CD8-positive, alpha-beta memory T cell (primary cell): ENCODE measurements around the gene ALOX5AP. TPM values are rescaled to one million over a fixed set of nuclear protein-coding genes. Genes with fewer than 3 reads are reported as not detected.

ENCODE experiments used
- CTCF ChIA-PET: fragments of 350-600 bp; sonication (Branson Sonifier 250); formaldehyde crosslinking; loops from one replicate; lab custom pipeline; 2021; ENCODE audit warnings: antibody characterized with exemption; lab: Charles Lee
- POLR2A ChIA-PET: fragments of 350-600 bp; sonication (Branson Sonifier 250); formaldehyde crosslinking; loops from one replicate; lab custom pipeline; 2021; ENCODE audit warnings: antibody characterized with exemption; lab: Charles Lee
- DNase-seq, 5 donors: peaks; one replicate each; pipeline versions ENCODE4 v3.0.0 to v3.0.0-alpha.2; 2020 to 2022; ENCODE audit warnings: mixed read lengths in 1 of 5
- H3K27ac ChIP-seq: one replicate; pipeline ENCODE4 v1.7.0; 2013; ENCODE audit warnings: low read depth, mild to moderate bottlenecking, low read length, moderate library complexity
- H3K27me3 ChIP-seq: 2 replicates; pipeline ENCODE4 v1.7.0; 2013; ENCODE audit warnings: low read length, mild to moderate bottlenecking; ENCODE audit not compliant: insufficient read depth, poor library complexity, severe bottlenecking
- H3K36me3 ChIP-seq: 2 replicates; pipeline ENCODE4 v1.7.0; 2013; ENCODE audit warnings: mild to moderate bottlenecking, low read length, moderate library complexity; ENCODE audit not compliant: insufficient read depth
- H3K4me1 ChIP-seq: 2 replicates; pipeline ENCODE4 v1.7.0; 2013; ENCODE audit warnings: mild to moderate bottlenecking, low read length, moderate library complexity; ENCODE audit not compliant: insufficient read depth
- H3K4me3 ChIP-seq: 2 replicates; pipeline ENCODE4 v1.7.0; 2013; ENCODE audit warnings: mild to moderate bottlenecking, low read length
- H3K9me3 ChIP-seq: 2 replicates; pipeline ENCODE4 v1.7.0; 2013; ENCODE audit warnings: mild to moderate bottlenecking, low read length
- H3K27ac Mint-ChIP-seq, 8 donors: one replicate each; pipeline ENCODE4 v1.8.0; 2020 to 2021; ENCODE audit warnings: mixed read lengths in 8 of 8, mild to moderate bottlenecking in 6 of 8, inconsistent platforms in 3 of 8, moderate library complexity in 3 of 8
- H3K27me3 Mint-ChIP-seq, 2 donors: one replicate each; pipeline ENCODE4 v1.8.0; 2020 to 2021; ENCODE audit warnings: mixed read lengths in 2 of 2, mild to moderate bottlenecking in 1 of 2, moderate library complexity in 1 of 2
- H3K36me3 Mint-ChIP-seq, 3 donors: one replicate each; pipeline ENCODE4 v1.8.0; 2020 to 2021; ENCODE audit warnings: mixed read lengths in 3 of 3, inconsistent platforms in 1 of 3, mild to moderate bottlenecking in 1 of 3
- H3K4me1 Mint-ChIP-seq, 3 donors: one replicate each; pipeline ENCODE4 v1.8.0; 2020 to 2021; ENCODE audit warnings: mixed read lengths in 3 of 3, inconsistent platforms in 1 of 3, mild to moderate bottlenecking in 1 of 3
- H3K4me3 Mint-ChIP-seq, 7 donors: one replicate each; pipeline ENCODE4 v1.8.0; 2020 to 2021; ENCODE audit warnings: mixed read lengths in 7 of 7, mild to moderate bottlenecking in 6 of 7, moderate library complexity in 4 of 7, inconsistent platforms in 2 of 7
- H3K9me3 Mint-ChIP-seq, 5 donors: one replicate each; pipeline ENCODE4 v1.8.0; 2020 to 2022; ENCODE audit warnings: mixed read lengths in 5 of 5, mild to moderate bottlenecking in 3 of 5, moderate library complexity in 2 of 5, inconsistent platforms in 1 of 5
- polyA plus RNA-seq: library from polyadenylated mRNA; unstranded; fragments of 300-500 nt; fragmentation: Illumina TruSeq; gene quantifications from one replicate; pipeline ENCODE4 v1.2.3, GENCODE V29; 2021
- total RNA-seq, 2 experiments: library from RNA; stranded (reverse); gene quantifications; one replicate each; pipeline ENCODE4 v1.2.3, GENCODE V29; 2021

Gene ALOX5AP
- total and polyA plus RNA-seq, 3 experiments from 2014 or later, result 19.1 to 335 (median 21.7) TPM

- no peaks in the 10 kb centered on the region for H3K9me3 ChIP-seq
- no peak for DNase-seq
- no peaks in the 10 kb centered on the region for H3K27me3 ChIP-seq
- no peaks in the 10 kb centered on the region for H3K36me3 Mint-ChIP-seq
- peaks cover 0 to 4% of the 10 kb centered on the region in 2 donors for H3K27me3 Mint-ChIP-seq
- no peak overlapping the region for H3K4me3 ChIP-seq
- no peaks in the 10 kb centered on the region for H3K9me3 Mint-ChIP-seq
- H3K4me3 Mint-ChIP-seq, result peak overlapping the region in 5 of 7 donors; percentile 64 to 75 (median 65)
- no peak overlapping the region for H3K27ac ChIP-seq
- ChIA-PET CTCF (interaction anchor here (0.9 to 2.6 kb wide), 8 partner anchors 8 to 671 kb away, joined by 3 to 17 read pairs (median 6); no protein-coding TSS in a partner anchor), POLR2A (no interaction called here)
- peaks cover 8 to 20% (median 13%) of the 10 kb centered on the region in 3 donors for H3K4me1 Mint-ChIP-seq
- H3K27ac Mint-ChIP-seq, result peak overlapping the region in 1 of 8 donors; percentile 56
- H3K36me3 ChIP-seq, result no peaks in the 10 kb centered on the region
- H3K4me1 ChIP-seq, result peaks cover 8% of the 10 kb centered on the region
Observed at GRCh38 chr13:30803749-30804148, 68.4 kb downstream of the ALOX5AP start.

GRCh38 chr13:30804474-30804873 is 69.1 kb downstream of the ALOX5AP start:
- no peak for DNase-seq
- Mint-ChIP-seq H3K27ac (no peak overlapping the region), H3K4me1 (peaks cover 8 to 20% (median 13%) of the 10 kb centered on the region in 3 donors), H3K9me3 (no peaks in the 10 kb centered on the region), H3K4me3 (no peak overlapping the region), H3K27me3 (peaks cover 0 to 4% of the 10 kb centered on the region in 2 donors), H3K36me3 (no peaks in the 10 kb centered on the region)
- Histone ChIP-seq H3K36me3 (no peaks in the 10 kb centered on the region), H3K27ac (no peak overlapping the region), H3K4me1 (peaks cover 8% of the 10 kb centered on the region), H3K27me3 (no peaks in the 10 kb centered on the region), H3K9me3 (no peaks in the 10 kb centered on the region), H3K4me3 (no peak overlapping the region)
- ChIA-PET CTCF (interaction anchor here (0.8 to 2.6 kb wide), 5 partner anchors 126 to 672 kb away, joined by 3 to 17 read pairs (median 7); no protein-coding TSS in a partner anchor), POLR2A (no interaction called here)

- Histone ChIP-seq H3K27me3 (no peaks in the 10 kb centered on the region), H3K4me3 (no peak overlapping the region), H3K27ac (no peak overlapping the region), H3K9me3 (no peaks in the 10 kb centered on the region), H3K4me1 (peaks cover 8% of the 10 kb centered on the region), H3K36me3 (no peaks in the 10 kb centered on the region)
- DNase-seq, result no peak
- H3K4me1 Mint-ChIP-seq, result peaks cover 8 to 17% (median 13%) of the 10 kb centered on the region in 3 donors
- no peaks in the 10 kb centered on the region for H3K9me3 Mint-ChIP-seq
- peaks cover 0 to 4% (median 4%) of the 10 kb centered on the region in 3 donors for H3K36me3 Mint-ChIP-seq
- H3K27ac Mint-ChIP-seq, result no peak overlapping the region
- H3K27me3 Mint-ChIP-seq, result peaks cover 0 to 4% of the 10 kb centered on the region in 2 donors
- ChIA-PET CTCF (interaction anchor here (0.8 kb wide), 1 partner anchor 450 kb away, joined by 3 read pairs; no protein-coding TSS in a partner anchor), POLR2A (no interaction called here)
- no peak overlapping the region for H3K4me3 Mint-ChIP-seq
Observed at GRCh38 chr13:30805132-30805537, 69.8 kb downstream of the ALOX5AP start.

GRCh38 chr13:30805603-30806011 is 70.3 kb downstream of the ALOX5AP start:
- Histone ChIP-seq H3K9me3 (no peaks in the 10 kb centered on the region), H3K4me1 (peaks cover 8% of the 10 kb centered on the region), H3K36me3 (no peaks in the 10 kb centered on the region), H3K27me3 (no peaks in the 10 kb centered on the region), H3K27ac (no peak overlapping the region), H3K4me3 (no peak overlapping the region)
- Mint-ChIP-seq H3K9me3 (no peaks in the 10 kb centered on the region), H3K27ac (no peak overlapping the region), H3K4me3 (no peak overlapping the region), H3K36me3 (peaks cover 0 to 4% (median 4%) of the 10 kb centered on the region in 3 donors), H3K4me1 (peaks cover 8 to 13% (median 13%) of the 10 kb centered on the region in 3 donors), H3K27me3 (peaks cover 0 to 4% of the 10 kb centered on the region in 2 donors)
- POLR2A ChIA-PET, result no interaction called here
- CTCF ChIA-PET, result no interaction called here
- no peak for DNase-seq

GRCh38 chr13:30806784-30807183 is 71.4 kb downstream of the ALOX5AP start:
- Mint-ChIP-seq H3K27ac (peak overlapping the region in 1 of 8 donors; percentile 9), H3K4me3 (no peak overlapping the region), H3K36me3 (peaks cover 0 to 4% (median 4%) of the 10 kb centered on the region in 3 donors), H3K9me3 (no peaks in the 10 kb centered on the region), H3K4me1 (peaks cover 8 to 13% (median 13%) of the 10 kb centered on the region in 3 donors), H3K27me3 (peaks cover 0 to 4% of the 10 kb centered on the region in 2 donors)
- CTCF ChIA-PET, result no interaction called here
- Histone ChIP-seq H3K4me1 (peaks cover 8% of the 10 kb centered on the region), H3K36me3 (no peaks in the 10 kb centered on the region), H3K27me3 (no peaks in the 10 kb centered on the region), H3K27ac (no peak overlapping the region), H3K4me3 (no peak overlapping the region), H3K9me3 (no peaks in the 10 kb centered on the region)
- POLR2A ChIA-PET, result no interaction called here
- no peak for DNase-seq

- Histone ChIP-seq H3K27me3 (no peaks in the 10 kb centered on the region), H3K27ac (no peak overlapping the region), H3K9me3 (no peaks in the 10 kb centered on the region), H3K4me1 (peaks cover 8% of the 10 kb centered on the region), H3K4me3 (no peak overlapping the region), H3K36me3 (no peaks in the 10 kb centered on the region)
- Mint-ChIP-seq H3K27me3 (peaks cover 0 to 4% of the 10 kb centered on the region in 2 donors), H3K4me1 (peaks cover 8 to 13% (median 12%) of the 10 kb centered on the region in 3 donors), H3K4me3 (no peak overlapping the region), H3K36me3 (peaks cover 0 to 4% (median 4%) of the 10 kb centered on the region in 3 donors), H3K9me3 (no peaks in the 10 kb centered on the region), H3K27ac (no peak overlapping the region)
- POLR2A ChIA-PET, result no interaction called here
- no peak for DNase-seq
- CTCF ChIA-PET, result no interaction called here
Observed at GRCh38 chr13:30807392-30807791, 72.0 kb downstream of the ALOX5AP start.

GRCh38 chr13:30808600-30808999 is 73.3 kb downstream of the ALOX5AP start:
- CTCF ChIA-PET, result no interaction called here
- DNase-seq, result no peak

GRCh38 chr13:30809787-30810186 is 74.4 kb downstream of the ALOX5AP start:
- Histone ChIP-seq H3K4me1 (no peaks in the 10 kb centered on the region), H3K36me3 (no peaks in the 10 kb centered on the region), H3K27ac (no peak overlapping the region), H3K9me3 (no peaks in the 10 kb centered on the region), H3K4me3 (no peak overlapping the region), H3K27me3 (no peaks in the 10 kb centered on the region)
- H3K27ac Mint-ChIP-seq, result no peak overlapping the region
- no peaks in the 10 kb centered on the region for H3K4me1 Mint-ChIP-seq
- ChIA-PET CTCF (no interaction called here), POLR2A (no interaction called here)
- no peak overlapping the region for H3K4me3 Mint-ChIP-seq
- H3K36me3 Mint-ChIP-seq, result peaks cover 0 to 4% (median 4%) of the 10 kb centered on the region in 3 donors
- no peak for DNase-seq
- H3K27me3 Mint-ChIP-seq, result no peaks in the 10 kb centered on the region
- no peaks in the 10 kb centered on the region for H3K9me3 Mint-ChIP-seq

More at GRCh38 chr13:30808600-30808999, 73.3 kb downstream of the ALOX5AP start:
- H3K9me3 ChIP-seq, result no peaks in the 10 kb centered on the region
- H3K36me3 ChIP-seq, result no peaks in the 10 kb centered on the region
- Mint-ChIP-seq H3K27me3 (peaks cover 0 to 2% of the 10 kb centered on the region in 2 donors), H3K27ac (no peak overlapping the region), H3K9me3 (no peaks in the 10 kb centered on the region), H3K4me1 (peaks cover under 1% of the 10 kb centered on the region in 3 donors), H3K36me3 (peaks cover 0 to 4% (median 4%) of the 10 kb centered on the region in 3 donors), H3K4me3 (no peak overlapping the region)
- H3K4me1 ChIP-seq, result no peaks in the 10 kb centered on the region
- H3K27ac ChIP-seq, result no peak overlapping the region
- H3K4me3 ChIP-seq, result no peak overlapping the region
- no peaks in the 10 kb centered on the region for H3K27me3 ChIP-seq
- POLR2A ChIA-PET, result no interaction called here
